K562 (cell line): ENCODE results near the gene ZNF837. TPM values are rescaled to one million over a fixed set of nuclear protein-coding genes. Genes with fewer than 3 reads are reported as not detected.

Experiments
- ATAC-seq: fragments of 200-7000 bp; cut with Tn5 transposase; 3 replicates; pipeline ENCODE4 v1.9.1; 2020; ENCODE audit warnings: moderate library complexity
- BruUV-seq: library from RNA; stranded (reverse); fragments of 400-500 nt; replicated peaks from 2 replicates; lab custom pipeline; 2021; lab: Mats Ljungman, UMichigan
- CTCF ChIA-PET: fragments of 300-600 bp; formaldehyde crosslinking; extraction: SDS; loops from one replicate; lab custom pipeline; 2021; ENCODE audit warnings: low intra/inter-chr PET ratio; lab: Yijun Ruan, JAX
- POLR2A ChIA-PET: fragments of 300-600, 350-650 bp; sonication (Branson Sonifier 250); formaldehyde crosslinking; extraction: SDS; loops from one replicate; lab custom pipeline; 2021; ENCODE audit warnings: antibody characterized with exemption, inconsistent platforms; lab: Yijun Ruan, JAX
- DNase-seq, 4 experiments: peaks; one replicate each; pipeline versions ENCODE4 v3.0.0 to v3.0.0-alpha.2; 2011 to 2018; ENCODE audit warnings: low spot score in 3 of 4, mixed read lengths in 3 of 4; ENCODE audit errors: extremely low read depth in 1 of 4
- FAIRE-seq: peaks from 2 replicates; lab custom pipeline; 2011; peaks lifted over from hg19 to GRCh38; lab: Jason Lieb, UNC
- H2AFZ ChIP-seq: 2 replicates; pipeline ENCODE4 v1.6.0; 2011; ENCODE audit warnings: low read depth, low read length, control low read depth, inconsistent platforms
- H3K27ac ChIP-seq: fragments of 200-600 bp; 3 replicates; pipeline ENCODE4 v1.8.0; 2011; ENCODE audit warnings: low read depth, mild to moderate bottlenecking, control low read depth, inconsistent platforms, low read length, moderate library complexity, mixed read lengths; ENCODE audit errors: extremely low read depth
- H3K27me3 ChIP-seq, 2 experiments: fragments of 300-600 bp in 1 of 2; 2 replicates in 1 of 2; 3 replicates in 1 of 2; pipeline versions ENCODE4 v1.6.0 to v1.8.0; 2011; ENCODE audit warnings: inconsistent platforms in 2 of 2, low read length in 2 of 2, mild to moderate bottlenecking in 1 of 2, mixed read lengths in 1 of 2, moderate library complexity in 1 of 2; ENCODE audit not compliant: control insufficient read depth in 2 of 2, insufficient read depth in 2 of 2
- H3K36me3 ChIP-seq: fragments of 300-600 bp; 3 replicates; pipeline ENCODE4 v1.8.0; 2011; ENCODE audit warnings: mild to moderate bottlenecking, low read length, inconsistent platforms; ENCODE audit not compliant: control insufficient read depth, insufficient read depth
- H3K4me1 ChIP-seq, 2 experiments: fragments of 200-600 bp in 1 of 2; replicated peaks in 1 of 2; 2 replicates in 1 of 2; 3 replicates in 1 of 2; pipeline versions ENCODE4 v1.5.1 to v1.8.0; 2011; ENCODE audit warnings: inconsistent platforms in 2 of 2, low read length in 2 of 2, mild to moderate bottlenecking in 1 of 2, mixed read lengths in 1 of 2, moderate library complexity in 1 of 2; ENCODE audit not compliant: control insufficient read depth in 2 of 2, insufficient read depth in 2 of 2
- H3K4me2 ChIP-seq: 2 replicates; pipeline ENCODE4 v1.6.1; 2011; ENCODE audit warnings: low read length, control low read depth, inconsistent platforms, mixed read lengths; ENCODE audit not compliant: insufficient read depth
- H3K4me3 ChIP-seq: fragments of 200-600 bp; sonication (generic), shearing (Covaris generic); 2 replicates; pipeline ENCODE4 v1.5.1; 2016; ENCODE audit warnings: control low read depth, inconsistent platforms
- H3K79me2 ChIP-seq: fragments of 200-600 bp; 3 replicates; pipeline ENCODE4 v1.8.0; 2011; ENCODE audit warnings: low read length, inconsistent platforms; ENCODE audit not compliant: control insufficient read depth, insufficient read depth
- H3K9ac ChIP-seq, 2 experiments: 2 replicates each; pipeline versions ENCODE4 v1.6.0 to v1.6.1; 2011; ENCODE audit warnings: low read depth in 2 of 2, low read length in 2 of 2, control low read depth in 1 of 2, inconsistent platforms in 1 of 2, mild to moderate bottlenecking in 1 of 2, mixed read lengths in 1 of 2; ENCODE audit not compliant: insufficient read depth in 1 of 2
- H3K9me1 ChIP-seq: one replicate; pipeline ENCODE4 v1.6.0; 2011; ENCODE audit warnings: inconsistent platforms, mild to moderate bottlenecking, low read length, moderate library complexity; ENCODE audit not compliant: control insufficient read depth, insufficient read depth
- H3K9me3 ChIP-seq: replicated peaks from 2 replicates; pipeline ENCODE4 v1.5.1; 2011; ENCODE audit warnings: low read depth, low read length, inconsistent platforms; ENCODE audit not compliant: control insufficient read depth, insufficient read depth
- H4K20me1 ChIP-seq: replicated peaks from 2 replicates; pipeline ENCODE4 v1.6.1; 2011; ENCODE audit warnings: low read length, inconsistent platforms, mixed read lengths; ENCODE audit not compliant: control insufficient read depth, insufficient read depth
- CBFA2T3 ChIP-seq: fragments of 450-650 bp; IDR thresholded peaks from 2 replicates; pipeline ENCODE4 v1.6.1; 2017
- GATA2 ChIP-seq: sonication (generic); formaldehyde crosslinking; IDR thresholded peaks from 2 replicates; pipeline ENCODE4 v1.4.0; 2020; ENCODE audit warnings: mild to moderate bottlenecking, missing genetic modification reagents
- HNRNPH1 ChIP-seq: fragments of 200-400 bp; formaldehyde crosslinking; optimal IDR thresholded peaks from 2 replicates; pipeline ENCODE3; 2017; ENCODE audit warnings: low read depth, mild to moderate bottlenecking, low read length, moderate library complexity
- HNRNPK ChIP-seq: fragments of 200-400 bp; formaldehyde crosslinking; IDR thresholded peaks from one replicate; pipeline ENCODE4 v1.6.1; 2018; ENCODE audit warnings: mild to moderate bottlenecking, low read depth, low read length; ENCODE audit not compliant: poor library complexity, severe bottlenecking
- KDM5B ChIP-seq: fragments of 200-600 bp; sonication (generic); IDR thresholded peaks from 2 replicates; pipeline ENCODE4 v1.6.1; 2012; ENCODE audit warnings: low read depth, mild to moderate bottlenecking, moderate library complexity, low read length, control low read depth, inconsistent platforms; ENCODE audit not compliant: insufficient replicate concordance
- NBN ChIP-seq: fragments of 450-650 bp; IDR thresholded peaks from 2 replicates; pipeline ENCODE4 v1.6.1; 2016; ENCODE audit warnings: low read depth, mild to moderate bottlenecking
- NR1H2 ChIP-seq: sonication (generic); formaldehyde crosslinking; IDR thresholded peaks from 2 replicates; pipeline ENCODE4 v1.4.0; 2020; ENCODE audit warnings: mild to moderate bottlenecking, missing genetic modification reagents
- NR2C2 ChIP-seq, 2 experiments: fragments of 200-800 bp in 1 of 2; sonication (Bioruptor generic) in 1 of 2; sonication (generic) in 1 of 2; formaldehyde crosslinking in 1 of 2; IDR thresholded peaks; 2 replicates each; pipeline versions ENCODE4 v1.6.1 to v1.8.0; 2016 to 2022; ENCODE audit warnings: mild to moderate bottlenecking in 1 of 2, missing compliant biosample characterization in 1 of 2, missing genetic modification characterization in 1 of 2, missing genetic modification reagents in 1 of 2
- PRMT5 ChIP-seq: sonication (generic); formaldehyde crosslinking; IDR thresholded peaks from 2 replicates; pipeline ENCODE4 v1.5.0; 2020; ENCODE audit warnings: missing genetic modification reagents
- SRSF3 ChIP-seq: fragments of 200-400 bp; formaldehyde crosslinking; IDR thresholded peaks from 2 replicates; pipeline ENCODE4 v1.6.1; 2016; ENCODE audit warnings: mild to moderate bottlenecking, low read length, moderate library complexity; ENCODE audit not compliant: insufficient read depth
- U2AF2 ChIP-seq: fragments of 200-400 bp; formaldehyde crosslinking; optimal IDR thresholded peaks from 2 replicates; pipeline ENCODE3; 2017; ENCODE audit warnings: low read depth, mild to moderate bottlenecking, low read length
- ZBTB17 ChIP-seq: fragments of 450-650 bp; formaldehyde crosslinking; IDR thresholded peaks from 2 replicates; pipeline ENCODE4 v1.4.0; 2020; ENCODE audit warnings: mild to moderate bottlenecking
- ZEB2 ChIP-seq: fragments of 450-650 bp; IDR thresholded peaks from 2 replicates; pipeline ENCODE4 v1.6.1; 2016
- ZNF12 ChIP-seq: sonication (generic); formaldehyde crosslinking; IDR thresholded peaks from 2 replicates; pipeline ENCODE4 v1.4.0; 2020; ENCODE audit warnings: mild to moderate bottlenecking, missing genetic modification reagents
- ZNF124 ChIP-seq: sonication (generic); formaldehyde crosslinking; IDR thresholded peaks from 2 replicates; pipeline ENCODE4 v1.8.1; 2022; ENCODE audit warnings: missing genetic modification reagents
- ZNF347 ChIP-seq: fragments of 450-650 bp; formaldehyde crosslinking; IDR thresholded peaks from 2 replicates; pipeline ENCODE4 v1.4.0; 2020; ENCODE audit warnings: low read depth, mild to moderate bottlenecking, moderate library complexity
- WGBS: fragments of 100-300 bp; shearing (Covaris generic); methylation state at CpG from one replicate; pipeline ENCODE4 v1.1.6; 2016; ENCODE audit warnings: low coverage, mixed read lengths; ENCODE audit not compliant: insufficient coverage; ENCODE audit errors: missing lambda C conversion rate; 5-methylcytosine and 5-hydroxymethylcytosine counted together
- in situ Hi-C: fragments of 300-500 bp; cut with MboI; formaldehyde crosslinking; loops from 4 replicates; pipeline ENCODE4 v1.15.0; 2018; ENCODE audit warnings: inconsistent platforms, mixed read lengths
- intact Hi-C: fragments of 100-400 bp; cut with micrococcal nuclease; formaldehyde crosslinking; loops from 2 replicates; pipeline ENCODE4 v1.14.2; 2022
- polyA plus RNA-seq, 8 experiments: library from polyadenylated mRNA; depleted of rRNA in 4 of 8; stranded (reverse) in 5 of 8; unstranded in 3 of 8; fragments of >200 nt; fragmentation: Nextera tagmentation in 2 of 8; fragmentation: Illumina TruSeq in 1 of 8; extraction: Ambion mirVana in 2 of 8; extraction: Trizol in 1 of 8; gene quantifications; 2 replicates each; pipeline versions ENCODE4 v1.2.1 to v1.2.3, GENCODE V29; 2011 to 2014; ENCODE audit warnings: inconsistent platforms in 1 of 8, missing spikeins in 1 of 8
- total RNA-seq, 7 experiments: library from RNA; depleted of rRNA in 6 of 7; stranded (reverse); fragments of >200 nt in 6 of 7; fragmentation: Illumina TruSeq in 2 of 7; extraction: Trizol in 2 of 7; gene quantifications; 2 replicates each; pipeline versions ENCODE4 v1.2.1 to v1.2.3, GENCODE V29; 2011 to 2021; ENCODE audit warnings: low replicate concordance in 1 of 7
- TF ChIP-seq, protein P1 (sequence below): fragments of 250-450 bp; sonication (Bioruptor Pico); IDR thresholded peaks from 2 replicates; pipeline ENCODE4 v1.4.0; 2020; ENCODE audit warnings: borderline replicate concordance
- TF ChIP-seq, protein P2 (sequence below): fragments of 450-650 bp; IDR thresholded peaks from 2 replicates; pipeline ENCODE4 v1.6.1; 2014; ENCODE audit warnings: low read depth, mild to moderate bottlenecking, moderate library complexity, borderline replicate concordance
- TF ChIP-seq, protein P3 (sequence below): fragments of 250-450 bp; sonication (Bioruptor Pico); IDR thresholded peaks from 2 replicates; pipeline ENCODE4 v1.8.0; 2021; ENCODE audit warnings: moderate library complexity, mild to moderate bottlenecking, inconsistent platforms

ZNF837 gene
- total and polyA plus RNA-seq, 9 of the 15 experiments (the other 6 are each of a cell fraction or from before 2014, with no cell fraction given) = 0.11 to 2.1 (median 0.57) TPM; not detected in 4

DNA sequence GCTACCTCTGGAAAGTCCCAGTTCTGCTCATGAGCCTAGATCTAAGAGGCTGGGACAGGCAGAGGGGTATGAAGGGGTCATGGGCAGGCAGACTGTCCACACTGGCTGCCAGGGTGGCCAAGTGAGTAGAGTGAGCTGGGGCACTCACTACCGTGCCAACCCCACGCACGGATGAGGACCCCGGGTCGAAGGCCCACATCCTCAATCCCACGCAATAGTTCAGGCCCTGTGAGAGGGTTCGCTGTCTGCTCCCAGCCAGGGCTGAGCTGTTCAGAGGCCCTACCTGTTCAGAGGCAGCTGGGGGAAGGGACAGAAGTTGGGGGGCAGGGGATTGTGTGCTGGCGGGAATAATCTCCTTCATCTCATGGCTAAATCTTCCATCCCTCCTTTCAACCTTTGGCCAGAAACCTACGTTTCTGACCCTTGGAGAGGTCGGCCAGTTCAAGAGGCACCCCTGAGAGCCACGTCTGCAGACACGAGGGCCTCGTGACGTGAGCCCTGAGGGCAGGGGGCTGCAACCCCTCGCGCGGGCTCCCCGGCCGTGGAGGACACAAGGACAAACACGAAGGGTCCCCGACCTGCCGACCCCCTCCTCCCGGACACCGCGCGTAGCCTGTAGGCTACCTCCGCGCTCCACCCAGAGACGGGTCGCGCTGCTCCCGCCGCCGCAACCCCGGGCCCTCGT, 5.2 kb upstream of the ZNF837 start:
- DNase-seq (peak in 1 of 4 experiments; percentile 28), FAIRE-seq (peak; percentile 37), ATAC-seq (peak; percentile 43)
- peak overlapping the region; percentile 76 for H2AFZ ChIP-seq
- H3K4me2 ChIP-seq = peak overlapping the region; percentile 100
- in situ Hi-C loops = no loop called here
- peaks cover 10% of the 10 kb centered on the region for H4K20me1 ChIP-seq
- peaks cover 34% of the 10 kb centered on the region for H3K36me3 ChIP-seq
- H3K9ac ChIP-seq = peak overlapping the region; percentile 98 to 99
- intact Hi-C loops = loop anchor here (5.0 kb wide), 1 partner anchor 204 kb away; the partner anchor contains the start of gene ZNF274
- H3K4me3 ChIP-seq = peak overlapping the region; percentile 92
- ChIA-PET POLR2A (interaction anchor here (0.7 to 1.5 kb wide), 3 partner anchors 21 to 51 kb away, joined by 3 read pairs; partner anchors contain the start of gene ZNF497), CTCF (no interaction called here)
- peaks cover 29 to 42% of the 10 kb centered on the region in 2 experiments for H3K4me1 ChIP-seq
- no peaks in the 10 kb centered on the region for H3K9me3 ChIP-seq
- WGBS = 12% methylated on average over 34 of the region's 36 CpGs
- BruUV-seq = no TSS peak
- peaks cover 67% of the 10 kb centered on the region for H3K79me2 ChIP-seq
- H3K27ac ChIP-seq = peak overlapping the region; percentile 93
- H3K27me3 ChIP-seq = no peaks in the 10 kb centered on the region
- H3K9me1 ChIP-seq = no peaks in the 10 kb centered on the region
- TF ChIP-seq ZEB2 = no peak
- TF ChIP-seq, protein P1, sequence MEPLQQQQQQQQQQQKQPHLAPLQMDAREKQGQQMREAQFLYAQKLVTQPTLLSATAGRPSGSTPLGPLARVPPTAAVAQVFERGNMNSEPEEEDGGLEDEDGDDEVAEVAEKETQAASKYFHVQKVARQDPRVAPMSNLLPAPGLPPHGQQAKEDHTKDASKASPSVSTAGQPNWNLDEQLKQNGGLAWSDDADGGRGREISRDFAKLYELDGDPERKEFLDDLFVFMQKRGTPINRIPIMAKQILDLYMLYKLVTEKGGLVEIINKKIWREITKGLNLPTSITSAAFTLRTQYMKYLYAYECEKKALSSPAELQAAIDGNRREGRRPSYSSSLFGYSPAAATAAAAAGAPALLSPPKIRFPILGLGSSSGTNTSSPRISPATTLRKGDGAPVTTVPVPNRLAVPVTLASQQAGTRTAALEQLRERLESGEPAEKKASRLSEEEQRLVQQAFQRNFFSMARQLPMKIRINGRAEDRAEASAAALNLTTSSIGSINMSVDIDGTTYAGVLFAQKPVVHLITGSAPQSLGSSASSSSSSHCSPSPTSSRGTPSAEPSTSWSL (CRISPR knock-in tag) = no peak
- peak; percentile 10 for TF ChIP-seq KDM5B
- no peak for TF ChIP-seq U2AF2
- no peak for TF ChIP-seq NBN
- peak; percentile 76; the same call in 1 of the 2 replicates for TF ChIP-seq ZNF12
- TF ChIP-seq HNRNPK = no peak
- 0 out of 2 replicates have a peak, but pooled peaks have one; percentile 29 for TF ChIP-seq NR2C2 (CRISPR knock-in tag; IDR thresholded peaks at IDR 0.05)
- TF ChIP-seq NR2C2 (tag; IDR thresholded peaks at IDR 0.05) = no peak
- 0 out of 2 replicates have a peak, but pooled peaks have one; percentile 51 for TF ChIP-seq ZNF347 (CRISPR knock-in tag)
- TF ChIP-seq PRMT5 (CRISPR knock-in tag) = 0 out of 2 replicates have a peak, but pooled peaks have one; percentile 17
- TF ChIP-seq ZNF124 = 0 out of 2 replicates have a peak, but pooled peaks have one; percentile 17
- TF ChIP-seq SRSF3 = 0 out of 2 replicates have a peak, but pooled peaks have one; percentile 84
- TF ChIP-seq, protein P2, sequence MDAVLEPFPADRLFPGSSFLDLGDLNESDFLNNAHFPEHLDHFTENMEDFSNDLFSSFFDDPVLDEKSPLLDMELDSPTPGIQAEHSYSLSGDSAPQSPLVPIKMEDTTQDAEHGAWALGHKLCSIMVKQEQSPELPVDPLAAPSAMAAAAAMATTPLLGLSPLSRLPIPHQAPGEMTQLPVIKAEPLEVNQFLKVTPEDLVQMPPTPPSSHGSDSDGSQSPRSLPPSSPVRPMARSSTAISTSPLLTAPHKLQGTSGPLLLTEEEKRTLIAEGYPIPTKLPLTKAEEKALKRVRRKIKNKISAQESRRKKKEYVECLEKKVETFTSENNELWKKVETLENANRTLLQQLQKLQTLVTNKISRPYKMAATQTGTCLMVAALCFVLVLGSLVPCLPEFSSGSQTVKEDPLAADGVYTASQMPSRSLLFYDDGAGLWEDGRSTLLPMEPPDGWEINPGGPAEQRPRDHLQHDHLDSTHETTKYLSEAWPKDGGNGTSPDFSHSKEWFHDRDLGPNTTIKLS = peak; percentile 70; the same call in 1 of the 2 replicates
- TF ChIP-seq, protein P3, sequence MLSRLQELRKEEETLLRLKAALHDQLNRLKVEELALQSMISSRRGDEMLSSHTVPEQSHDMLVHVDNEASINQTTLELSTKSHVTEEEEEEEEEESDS (CRISPR knock-in tag) = no peak
- TF ChIP-seq NR1H2 (CRISPR knock-in tag) = peak; percentile 97; the same call in 1 of the 2 replicates
- TF ChIP-seq HNRNPH1 = no peak
- TF ChIP-seq CBFA2T3 = 0 out of 2 replicates have a peak, but pooled peaks have one; percentile 2
- TF ChIP-seq GATA2 (CRISPR knock-in tag) = peak; percentile 52
- no peak for TF ChIP-seq ZBTB17 (CRISPR knock-in tag)
